HepG2 (cell line): ENCODE measurements around the gene SH3PXD2A. TPM values are rescaled to one million over a fixed set of nuclear protein-coding genes. Genes with fewer than 3 reads are reported as not detected.

Experiments
- ATAC-seq: fragments of 200-7000 bp; cut with Tn5 transposase; 3 replicates; pipeline ENCODE4 v1.9.1; 2020; ENCODE audit warnings: mild to moderate bottlenecking, moderate library complexity
- BruUV-seq: library from RNA; stranded (reverse); fragments of 400-500 nt; replicated peaks from 2 replicates; lab custom pipeline; 2021; lab: Mats Ljungman, UMichigan
- CTCF ChIA-PET: fragments of 300-600 bp; formaldehyde crosslinking; extraction: SDS; loops from one replicate; lab custom pipeline; 2021; ENCODE audit warnings: low total read pairs, inconsistent platforms, low intra/inter-chr PET ratio; lab: Yijun Ruan, JAX
- POLR2A ChIA-PET: fragments of 350-600 bp; sonication (Branson Sonifier 250); formaldehyde crosslinking; loops from one replicate; lab custom pipeline; 2020; ENCODE audit warnings: antibody characterized with exemption, inconsistent platforms; lab: Yijun Ruan, JAX
- DNase-seq: peaks from one replicate; pipeline ENCODE4 v3.0.0-alpha.2; 2015; ENCODE audit warnings: low spot score
- FAIRE-seq: peaks from 3 replicates; lab custom pipeline; 2011; peaks lifted over from hg19 to GRCh38; lab: Jason Lieb, UNC
- H2AFZ ChIP-seq: one replicate; pipeline ENCODE4 v1.6.1; 2011; ENCODE audit warnings: low read length, inconsistent platforms
- H3K27ac ChIP-seq: fragments of 300-600 bp; 3 replicates; pipeline ENCODE4 v1.8.0; 2011; ENCODE audit warnings: mixed run types, mild to moderate bottlenecking, mixed read lengths, low read length, inconsistent platforms; ENCODE audit not compliant: insufficient read depth; ENCODE audit errors: extremely low read length
- H3K27me3 ChIP-seq, 2 experiments: fragments of 200-600 bp in 1 of 2; 2 replicates in 1 of 2; 3 replicates in 1 of 2; pipeline versions ENCODE4 v1.6.0 to v1.8.0; 2011; ENCODE audit warnings: low read length in 2 of 2, mild to moderate bottlenecking in 2 of 2, moderate library complexity in 2 of 2, inconsistent platforms in 1 of 2; ENCODE audit not compliant: insufficient read depth in 2 of 2, control insufficient read depth in 1 of 2
- H3K36me3 ChIP-seq, 2 experiments: fragments of 200-600 bp in 1 of 2; replicated peaks in 1 of 2; 2 replicates in 1 of 2; 3 replicates in 1 of 2; pipeline versions ENCODE4 v1.5.1 to v1.8.0; 2011; ENCODE audit warnings: low read length in 2 of 2, inconsistent platforms in 1 of 2; ENCODE audit not compliant: insufficient read depth in 2 of 2, control insufficient read depth in 1 of 2
- H3K4me1 ChIP-seq: 2 replicates; pipeline ENCODE4 v1.5.1; 2012; ENCODE audit warnings: low read length, inconsistent platforms; ENCODE audit not compliant: insufficient read depth
- H3K4me2 ChIP-seq: 2 replicates; pipeline ENCODE4 v1.6.0; 2011; ENCODE audit warnings: low read depth, low read length, inconsistent platforms
- H3K4me3 ChIP-seq, 3 experiments: fragments of 200-600 bp in 1 of 3; sonication (generic), shearing (Covaris generic) in 1 of 3; replicated peaks in 1 of 3; 2 replicates each; pipeline ENCODE4 v1.5.1; 2011 to 2016; ENCODE audit warnings: low read length in 3 of 3, inconsistent platforms in 2 of 3, low read depth in 2 of 3, mild to moderate bottlenecking in 2 of 3, control low read depth in 1 of 3, mixed read lengths in 1 of 3; ENCODE audit not compliant: insufficient read depth in 1 of 3
- H3K79me2 ChIP-seq: one replicate; pipeline ENCODE4 v1.6.1; 2011; ENCODE audit warnings: low read length, inconsistent platforms; ENCODE audit not compliant: insufficient read depth
- H3K9ac ChIP-seq: 2 replicates; pipeline ENCODE4 v1.6.0; 2011; ENCODE audit warnings: mild to moderate bottlenecking, low read depth, low read length, inconsistent platforms; ENCODE audit not compliant: insufficient read depth
- H3K9me3 ChIP-seq: 2 replicates; pipeline ENCODE4 v1.5.1; 2012; ENCODE audit warnings: mild to moderate bottlenecking, low read length
- H4K20me1 ChIP-seq: 2 replicates; pipeline ENCODE4 v1.6.0; 2011; ENCODE audit warnings: inconsistent platforms, mild to moderate bottlenecking, low read length, moderate library complexity; ENCODE audit not compliant: insufficient read depth
- ADNP ChIP-seq: sonication (generic); formaldehyde crosslinking; IDR thresholded peaks from 2 replicates; pipeline ENCODE4 v1.4.0; 2020; ENCODE audit warnings: missing genetic modification reagents
- AFF4 ChIP-seq: sonication (generic); formaldehyde crosslinking; IDR thresholded peaks from 2 replicates; pipeline ENCODE4 v1.4.0; 2020; ENCODE audit warnings: missing genetic modification reagents
- NFE2L2 ChIP-seq: fragments of 150-350 bp; IDR thresholded peaks from 2 replicates; pipeline ENCODE4 v1.6.1; 2014; ENCODE audit warnings: low read length
- RAD51 ChIP-seq: fragments of 450-650 bp; IDR thresholded peaks from 2 replicates; pipeline ENCODE4 v1.6.1; 2016; ENCODE audit warnings: borderline replicate concordance
- ZBTB3 ChIP-seq: sonication (generic); formaldehyde crosslinking; IDR thresholded peaks from 2 replicates; pipeline ENCODE4 v1.4.0; 2020; ENCODE audit warnings: low read depth, mild to moderate bottlenecking, moderate library complexity, missing genetic modification reagents, borderline replicate concordance
- ZBTB33 ChIP-seq: sonication (generic); formaldehyde crosslinking; IDR thresholded peaks from 2 replicates; pipeline ENCODE4 v1.4.0; 2020; ENCODE audit warnings: missing genetic modification reagents
- ZNF580 ChIP-seq: IDR thresholded peaks from 2 replicates; pipeline ENCODE4 v1.6.1; 2016; ENCODE audit warnings: low read depth, borderline replicate concordance
- WGBS: methylation state at CpG from one replicate; pipeline ENCODE4 v1.1.6; 2017; ENCODE audit warnings: low lambda C conversion rate; 5-methylcytosine and 5-hydroxymethylcytosine counted together
- in situ Hi-C: cut with HindIII; loops from 2 replicates; pipeline ENCODE4 v1.10.0; 2017; ENCODE audit warnings: low pct_unique_long_range_greater_than_20kb; ENCODE audit not compliant: extremely low pct_ligation_motif_present
- intact Hi-C: fragments of 100-400 bp; cut with micrococcal nuclease; formaldehyde crosslinking; loops from one replicate; pipeline ENCODE4 v1.10.0; 2022; ENCODE audit not compliant: unreplicated experiment
- polyA plus RNA-seq, 8 experiments: library from polyadenylated mRNA; depleted of rRNA in 3 of 8; stranded (reverse) in 7 of 8; unstranded in 1 of 8; fragments of >200 nt; fragmentation: Illumina TruSeq in 4 of 8; extraction: Trizol in 4 of 8; gene quantifications; 2 replicates each; pipeline versions ENCODE4 v1.2.1 to v1.2.3, GENCODE V29; 2011 to 2016; ENCODE audit warnings: low read depth in 4 of 8, missing spikeins in 1 of 8, mixed read lengths in 1 of 8; ENCODE audit not compliant: insufficient read depth in 1 of 8
- total RNA-seq, 5 experiments: library from RNA; depleted of rRNA; stranded (reverse); fragments of >200 nt; fragmentation: Illumina TruSeq; extraction: Trizol; gene quantifications; 2 replicates each; pipeline ENCODE4 v1.2.3, GENCODE V29; 2016; ENCODE audit warnings: low read depth in 1 of 5

The SH3PXD2A gene
- total and polyA plus RNA-seq, 2 of the 13 experiments (the other 11 are each of a cell fraction or from before 2014, with no cell fraction given) = 11.1 to 11.3 TPM

- intact Hi-C loops (no loop called here), in situ Hi-C loops (no loop called here)
- Histone ChIP-seq H3K27me3 (no peaks in the 10 kb centered on the region), H3K27ac (no peak overlapping the region), H4K20me1 (peaks cover 12% of the 10 kb centered on the region; the same call in 1 of the 2 replicates), H3K4me3 (no peak overlapping the region), H3K79me2 (peaks cover 7% of the 10 kb centered on the region), H3K36me3 (peaks cover 26 to 74% of the 10 kb centered on the region in 2 experiments), H3K9me3 (no peaks in the 10 kb centered on the region), H3K4me2 (no peak overlapping the region), H3K9ac (no peak overlapping the region), H2AFZ (no peak overlapping the region), H3K4me1 (0 out of 2 replicates have a peak, but pooled peaks cover 12% of the 10 kb centered on the region)
- POLR2A ChIA-PET = no interaction called here
- FAIRE-seq (no peak), DNase-seq (no peak), ATAC-seq (no peak)
- no TSS peak for BruUV-seq
- TF ChIP-seq AFF4 = no peak
- no peak for TF ChIP-seq ADNP (CRISPR knock-in tag)
- no peak for TF ChIP-seq ZBTB3
- TF ChIP-seq RAD51 = no peak
- no peak for TF ChIP-seq ZNF580 (CRISPR knock-in tag)
- TF ChIP-seq NFE2L2 = 0 out of 2 replicates have a peak, but pooled peaks have one; percentile 19
- no peak for TF ChIP-seq ZBTB33 (CRISPR knock-in tag)
- WGBS = 96% methylated on average over 8 of the region's 8 CpGs
- CTCF ChIA-PET = no interaction called here
Observed at GRCh38 chr10:103638948-103639347, 216.4 kb downstream of the SH3PXD2A start.
